Dermis blood vessel endothelial cell (primary cell): ENCODE measurements around the gene PATZ1. TPM values are rescaled to one million over a fixed set of nuclear protein-coding genes. Genes with fewer than 3 reads are reported as not detected.
"Not testable (repeated sequence)": the region's sequence is repeated elsewhere in the genome, so short reads cannot be mapped to it uniquely, and the experiment has no call there.

Source experiments
- DNase-seq: peaks from one replicate; pipeline ENCODE4 v3.0.0; 2010
- total RNA-seq: library from RNA; depleted of rRNA; stranded (reverse); fragments of >200 nt; gene quantifications from 2 replicates; pipeline ENCODE4 v1.2.3, GENCODE V29; 2014

PATZ1 gene
- 17.0 and 20.3 TPM in 2 replicates for total RNA-seq

- DNase-seq = peak; percentile 80
These were observed at the start of gene PATZ1 for GRCh38 chr22:31346255-31346732. TSS of gene PATZ1 (minus strand) at chr22:31346346. CDS start at chr22:31345602, 744 bp downstream.

DNA sequence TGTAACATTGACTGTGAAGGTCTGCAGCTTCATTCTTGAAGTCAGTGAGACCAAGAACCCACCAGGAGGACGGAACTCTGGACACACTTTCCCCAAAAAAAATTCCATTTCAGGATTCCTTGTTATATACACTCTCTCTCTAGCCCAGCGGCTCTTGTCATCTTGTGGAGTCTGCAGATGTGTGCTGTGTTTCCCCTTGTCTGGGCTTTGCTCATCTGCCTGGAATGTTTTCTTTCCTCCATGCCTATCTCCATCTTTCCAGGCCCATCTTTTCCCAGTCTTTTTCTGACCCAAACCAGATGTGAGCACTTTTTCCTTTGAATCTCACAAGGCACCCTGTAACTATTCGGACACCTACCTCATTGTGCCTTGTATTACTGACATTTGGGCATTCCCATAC lies 48.2 kb upstream of the PATZ1 start:
- no peak for DNase-seq

GRCh38 chr22:31393893-31394292 lies 47.7 kb upstream of the PATZ1 start:
- DNase-seq = no peak

DNA sequence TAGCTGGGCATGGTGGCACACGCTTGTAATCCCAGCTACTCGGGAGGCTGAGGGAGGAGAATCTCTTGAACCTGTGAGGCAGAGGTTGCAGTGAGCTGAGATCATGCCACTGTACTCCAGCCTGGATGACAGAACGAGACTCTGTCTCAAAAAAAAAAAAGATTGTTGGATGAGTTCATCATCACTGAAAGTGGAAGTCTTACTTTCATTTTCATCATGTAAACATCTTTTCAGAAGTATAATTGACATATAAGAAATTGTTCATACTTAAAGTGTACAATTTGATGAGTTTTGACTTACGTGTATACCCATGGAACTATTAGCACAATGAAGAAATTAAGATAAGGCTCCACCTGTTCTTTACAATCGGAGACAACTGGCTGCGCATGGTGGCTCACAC lies 32.5 kb upstream of the PATZ1 start:
- DNase-seq = not testable (repeated sequence)

- no peak for DNase-seq
These were observed 32.0 kb upstream of the PATZ1 start for GRCh38 chr22:31378123-31378522.

- no peak for DNase-seq
These were observed 31.5 kb upstream of the PATZ1 start for GRCh38 chr22:31377612-31378011.

DNA sequence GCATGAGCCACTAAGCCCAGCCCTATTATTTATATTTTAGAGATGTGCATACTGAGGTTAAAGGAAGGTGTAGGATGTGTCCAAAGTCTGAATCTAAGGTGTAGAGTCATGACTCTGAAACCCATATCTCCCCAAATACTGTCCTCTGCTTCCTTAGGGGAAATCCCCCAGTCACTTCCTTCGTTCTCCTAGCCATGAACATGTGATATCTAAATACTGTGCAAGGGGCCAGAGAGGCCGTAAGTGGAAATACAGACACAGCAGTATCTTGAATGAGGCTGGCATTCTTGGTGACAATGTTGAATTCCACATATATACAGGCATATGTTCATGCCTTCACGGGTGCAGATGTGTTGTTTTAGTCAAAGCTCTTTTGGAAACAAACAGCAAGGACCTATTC lies 21.3 kb upstream of the PATZ1 start:
- no peak for DNase-seq

DNA sequence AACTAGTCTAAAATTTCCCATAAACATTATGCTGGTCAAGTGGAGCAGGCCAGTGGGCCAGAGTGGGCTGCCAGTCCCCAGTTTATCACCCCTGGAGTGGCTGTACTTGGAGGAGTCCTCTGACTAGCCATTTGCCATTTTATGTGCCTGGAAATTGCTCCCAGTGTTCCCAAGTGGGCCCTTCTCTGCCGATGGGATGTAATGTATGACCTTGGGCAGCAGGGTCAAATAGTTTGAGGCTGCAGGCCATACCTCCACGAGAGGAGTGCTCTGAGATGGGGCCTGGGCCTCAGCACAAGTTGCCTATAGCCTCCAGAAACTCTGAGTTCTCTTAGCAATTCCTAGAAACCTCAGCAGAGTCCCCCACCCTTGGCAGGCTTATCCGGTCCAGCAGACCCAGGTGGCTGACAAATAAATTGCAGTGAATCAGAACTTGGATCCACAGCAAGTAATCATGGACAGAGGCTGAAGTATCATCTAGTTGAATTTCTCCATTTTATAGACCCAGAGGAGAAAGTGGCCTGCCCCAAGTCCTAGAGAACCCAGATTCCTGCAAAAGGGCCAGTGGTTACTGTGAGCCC lies 17.8 kb upstream of the PATZ1 start:
- DNase-seq = no peak

GRCh38 chr22:31361743-31362142 lies 15.6 kb upstream of the PATZ1 start:
- DNase-seq = no peak

- DNase-seq = no peak
These were observed 13.9 kb upstream of the PATZ1 start for GRCh38 chr22:31360029-31360428.

DNA sequence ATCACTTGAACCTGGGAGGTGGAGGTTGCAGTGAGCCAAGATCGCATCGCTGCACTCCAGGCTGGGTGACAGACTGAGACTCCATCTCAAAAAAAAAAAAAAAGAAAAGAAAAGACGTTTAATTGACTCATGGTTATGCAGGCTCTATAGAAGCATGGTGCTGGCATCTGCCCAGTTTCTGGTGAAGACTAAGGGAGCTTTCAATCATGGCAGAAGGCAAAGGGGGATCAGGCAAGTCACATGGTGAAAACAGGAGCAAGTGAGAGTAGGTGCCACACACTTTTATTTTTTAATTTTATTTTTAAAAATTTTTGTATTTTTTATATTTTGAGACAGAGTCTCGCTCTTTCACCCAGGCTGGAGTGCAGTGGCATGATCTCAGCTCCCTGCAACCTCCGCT lies 8.4 kb upstream of the PATZ1 start:
- no peak for DNase-seq

DNA sequence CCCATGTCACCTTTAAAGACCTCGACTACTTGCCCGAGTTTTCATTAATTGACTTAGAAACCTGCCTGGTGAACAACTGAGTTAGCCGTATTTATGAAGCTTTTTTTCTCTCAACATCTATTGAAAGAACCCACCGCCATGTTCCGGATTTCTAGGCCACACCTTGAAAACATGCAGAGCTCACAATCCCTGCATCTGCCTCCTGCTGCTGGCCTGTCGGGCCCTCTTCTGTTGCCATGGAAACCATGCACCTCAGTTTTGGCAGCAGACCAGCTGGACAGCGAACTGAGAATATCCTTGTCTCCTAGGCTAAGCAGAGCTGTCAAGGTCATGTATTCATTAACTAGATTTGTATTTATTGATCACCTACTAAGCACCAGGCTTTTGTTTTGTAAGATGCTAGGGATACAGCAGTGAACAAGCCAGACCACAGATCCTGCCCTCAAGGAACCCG lies 4.3 kb upstream of the PATZ1 start:
- DNase-seq = peak; percentile 56

DNA sequence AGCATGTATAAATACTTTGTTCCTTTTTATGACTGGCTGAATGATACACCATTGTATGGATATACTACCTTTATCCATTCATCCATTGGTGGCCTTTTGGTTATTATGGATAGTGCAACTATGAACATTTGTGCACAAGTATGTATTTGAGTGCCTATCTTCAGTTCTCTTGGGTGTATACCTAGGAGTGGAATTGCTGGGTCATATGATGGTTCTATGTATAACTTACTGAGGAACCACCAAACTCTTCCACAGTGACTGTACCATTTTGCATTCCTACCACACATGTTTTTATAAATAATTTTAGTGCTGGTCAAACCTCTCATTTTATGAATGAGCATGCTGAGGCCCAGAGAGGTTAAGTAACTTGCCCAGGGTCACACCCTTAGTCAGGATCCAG lies 3.8 kb upstream of the PATZ1 start:
- DNase-seq = no peak

- DNase-seq = no peak
These were observed 2.6 kb upstream of the PATZ1 start for GRCh38 chr22:31348766-31349165.

- not testable (repeated sequence) for DNase-seq
These were observed 1.8 kb upstream of the PATZ1 start for GRCh38 chr22:31348009-31348337.

DNA sequence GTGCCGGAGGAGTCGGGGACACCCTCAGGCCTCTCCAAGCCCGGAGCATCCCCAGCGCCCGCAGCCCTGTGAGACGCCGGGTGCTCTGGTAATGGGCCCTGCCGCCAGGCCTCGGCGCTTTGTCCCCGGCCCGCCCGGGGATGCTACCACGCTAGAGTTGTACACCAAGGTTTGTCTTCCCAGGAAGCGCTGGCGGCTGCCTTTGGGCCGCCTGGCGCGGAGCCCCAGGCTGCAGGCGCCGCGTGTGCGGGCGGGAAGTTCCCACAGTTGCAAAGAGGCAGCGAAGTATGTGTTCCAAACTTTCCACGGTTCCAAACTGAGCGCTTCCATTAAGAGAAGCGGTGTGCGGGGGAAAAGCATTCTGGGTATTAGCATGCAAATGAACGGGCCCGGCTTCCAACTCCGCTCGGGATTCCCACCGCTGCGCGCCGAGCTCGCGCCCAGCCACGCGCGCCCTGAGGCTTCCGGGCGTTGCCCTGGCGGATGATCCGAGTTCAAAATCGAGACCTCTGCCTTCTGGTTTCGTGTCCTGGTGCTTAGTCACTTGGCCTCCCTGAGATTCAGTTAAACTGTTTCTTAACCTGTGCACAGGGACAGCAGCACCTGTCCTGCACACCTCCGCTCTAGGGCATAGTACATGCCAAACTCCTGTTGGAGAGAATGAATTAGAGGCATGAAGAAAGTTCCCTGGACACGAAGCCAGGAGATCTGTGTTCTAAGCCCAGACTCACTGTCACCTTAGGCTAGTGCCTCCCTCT lies 1.3 kb upstream of the PATZ1 start:
- peak; percentile 75 for DNase-seq

DNA sequence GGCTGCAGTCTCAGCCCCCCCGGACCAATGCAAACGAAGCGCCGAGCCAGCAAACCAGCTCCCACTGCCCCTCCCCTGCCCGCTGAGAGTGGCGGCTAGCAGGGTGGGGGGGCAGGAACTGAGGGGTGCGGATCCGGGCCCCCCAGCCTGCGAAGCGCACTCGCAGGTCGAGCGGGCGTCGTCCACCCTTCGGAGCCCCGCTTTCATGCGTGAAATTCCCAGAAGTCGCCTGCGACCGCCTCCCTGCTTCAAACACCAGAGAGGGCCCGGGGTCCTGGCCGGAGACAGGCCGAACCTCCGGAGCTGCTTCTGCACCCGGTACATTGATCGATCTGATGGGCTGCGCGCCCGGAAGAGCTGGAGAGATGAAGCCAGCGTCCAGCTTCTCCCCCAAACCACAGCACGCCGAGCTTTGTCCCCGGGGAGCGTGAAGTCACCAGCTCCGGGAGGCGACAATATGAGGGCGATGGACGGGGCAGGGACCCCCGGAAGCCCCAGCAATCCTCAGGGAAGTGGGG lies 646 bp upstream of the PATZ1 start:
- peak; percentile 51 for DNase-seq

DNA sequence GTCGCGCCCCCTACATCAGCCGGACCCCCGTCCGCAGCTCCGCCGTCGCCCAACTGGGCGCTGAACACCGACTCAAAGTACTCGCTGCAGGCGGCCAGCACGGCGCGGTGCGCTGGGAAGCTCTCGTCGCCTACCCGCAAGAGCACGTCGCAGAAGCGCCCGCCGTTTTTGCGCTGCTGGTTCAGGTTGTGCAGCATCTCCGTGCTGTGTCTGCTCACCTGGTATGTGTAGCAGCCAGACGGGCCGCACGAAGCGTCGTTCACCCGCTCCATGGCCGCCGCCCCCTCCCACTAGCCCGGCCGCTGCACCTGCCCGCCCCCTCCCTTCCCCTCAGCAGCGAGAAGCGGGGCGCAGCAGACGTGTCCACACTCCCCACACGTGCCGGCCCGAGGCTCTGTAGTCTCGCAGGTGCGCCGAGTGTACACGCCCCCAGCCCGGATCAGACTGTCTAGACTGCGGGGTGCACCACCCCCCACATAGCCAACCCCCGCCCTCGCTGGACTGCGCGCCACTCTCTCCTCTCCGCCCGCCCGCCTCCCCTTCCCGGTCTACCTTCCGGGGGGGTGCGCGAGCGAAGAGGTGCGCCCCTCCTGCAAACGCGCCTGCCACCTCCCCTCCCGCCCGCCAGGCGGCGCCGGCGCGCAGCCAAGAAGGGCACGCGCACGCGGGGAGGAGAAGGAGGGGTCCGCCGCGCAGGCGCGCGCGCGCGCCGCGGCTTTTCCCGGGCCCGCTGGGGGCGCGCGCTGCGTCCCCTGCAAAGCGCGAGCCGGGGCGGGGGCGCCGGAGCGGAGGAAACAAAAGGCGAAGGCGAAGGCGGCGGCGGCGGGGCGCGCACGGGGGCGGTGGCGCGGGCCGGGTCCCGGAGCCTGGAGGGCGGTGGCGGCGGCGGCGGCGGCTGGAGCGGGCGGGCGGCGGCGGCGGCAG lies 553 bp downstream of the PATZ1 start:
- DNase-seq = peak; percentile 90

DNA sequence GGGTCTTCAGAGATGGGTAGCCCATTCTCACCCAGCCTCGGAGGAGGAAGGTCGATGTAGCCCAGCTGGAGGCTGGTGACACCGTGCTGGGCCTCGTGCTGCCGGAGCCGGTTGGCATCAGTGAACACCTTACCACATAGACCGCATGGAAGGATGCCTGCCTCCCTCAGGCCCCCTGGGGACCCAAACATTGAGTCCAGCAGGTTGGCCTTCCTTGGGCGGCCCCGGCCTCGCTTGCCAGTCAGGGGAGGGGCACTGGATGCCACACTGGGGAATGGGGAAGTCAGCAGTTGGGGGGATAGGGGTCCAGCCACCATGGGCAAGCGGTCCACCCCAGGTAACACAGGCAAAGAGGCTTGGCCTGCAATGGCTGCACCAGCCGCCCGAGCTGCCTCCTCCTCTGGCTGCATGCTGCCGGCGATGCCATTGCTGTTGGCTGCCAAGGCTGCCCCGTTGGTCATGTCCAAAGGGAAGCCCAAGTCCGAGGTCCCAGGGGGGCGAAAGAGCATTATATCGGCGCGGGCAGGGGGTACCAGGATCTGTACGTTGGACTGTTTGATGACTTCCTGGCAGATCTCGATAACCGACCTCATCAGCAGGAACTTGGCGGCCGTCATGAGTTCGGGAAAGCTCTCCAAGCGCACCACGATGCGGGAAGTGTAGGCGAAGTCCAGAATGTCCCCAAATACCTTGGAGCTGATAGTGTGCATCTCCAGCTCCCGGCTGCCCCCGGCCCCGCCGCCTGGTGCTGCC lies 1.4 kb downstream of the PATZ1 start:
- DNase-seq = peak; percentile 69

DNA sequence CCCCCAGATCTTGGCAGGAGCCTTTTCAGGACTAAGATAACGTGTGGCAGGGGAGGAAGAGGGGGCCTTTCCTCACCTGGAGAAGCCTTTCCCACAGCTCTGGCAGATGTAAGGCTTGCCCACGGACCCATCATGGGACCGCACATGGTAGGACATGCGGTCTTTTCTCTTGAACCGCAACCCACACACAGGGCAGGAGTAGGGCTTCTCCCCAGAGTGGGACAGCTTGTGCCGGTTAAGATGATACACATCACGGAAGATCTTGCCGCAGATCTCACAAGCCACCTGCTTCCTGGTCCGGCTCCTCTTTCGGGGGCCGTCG lies 1.9 kb downstream of the PATZ1 start:
- no peak for DNase-seq

DNA sequence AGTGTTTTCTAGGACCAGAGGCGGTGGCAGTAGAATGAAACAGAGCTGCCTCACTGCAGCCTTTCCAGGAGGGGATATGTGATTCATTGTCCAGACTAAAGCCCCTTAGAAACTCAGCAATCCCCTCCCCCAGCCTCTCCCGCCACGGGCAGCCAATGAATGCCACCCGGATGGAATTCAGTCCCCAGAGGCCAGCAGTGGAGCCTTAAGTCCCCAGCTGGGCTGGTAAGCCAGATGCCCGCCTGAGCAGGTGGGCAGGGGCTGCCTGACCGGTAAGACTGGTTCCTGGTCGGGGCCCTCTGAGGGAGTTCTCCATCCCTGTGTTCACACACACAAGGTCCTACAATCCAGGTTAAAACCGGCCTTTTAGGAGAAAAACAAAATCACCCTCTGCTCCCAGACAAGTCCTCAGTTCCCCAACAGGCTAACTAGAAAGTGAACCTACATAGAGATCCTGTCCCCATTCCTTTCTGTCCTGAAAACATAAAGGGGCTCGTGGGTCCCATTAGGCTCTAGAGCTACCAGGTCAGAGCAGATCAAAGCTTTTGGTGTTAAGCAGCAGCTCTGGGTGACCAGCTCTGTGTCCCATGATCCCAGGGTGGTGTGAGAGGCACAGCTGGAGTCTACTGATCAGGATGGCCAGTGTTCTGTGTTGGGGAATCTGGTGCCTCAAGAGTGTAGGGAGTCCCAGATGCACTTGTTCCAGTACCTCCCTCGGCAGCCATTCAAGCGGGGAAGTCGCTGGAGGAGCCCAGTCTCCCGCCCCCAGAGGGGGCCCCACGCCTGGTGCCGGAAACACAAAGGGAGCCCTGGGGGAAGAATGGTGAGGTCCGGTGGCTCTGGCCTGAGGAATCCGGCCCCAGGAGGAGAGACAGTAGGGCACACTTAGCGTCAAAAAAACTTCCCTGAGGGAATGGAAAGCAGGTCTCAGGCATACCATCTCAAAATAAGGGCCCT lies 2.6 kb downstream of the PATZ1 start:
- peak; percentile 30 for DNase-seq
